NT2/D1 (cell line): Measurements from ENCODE around the gene VAV2.

Experiments used
- SUZ12 ChIP-seq: IDR thresholded peaks from 2 replicates; pipeline ENCODE4 v1.6.1; 2011; ENCODE audit not compliant: insufficient read length, insufficient read depth; ENCODE audit errors: extremely low read depth
- ZNF274 ChIP-seq: IDR thresholded peaks from 2 replicates; pipeline ENCODE4 v1.6.1; 2011; ENCODE audit warnings: mild to moderate bottlenecking, low read depth, low read length

DNA sequence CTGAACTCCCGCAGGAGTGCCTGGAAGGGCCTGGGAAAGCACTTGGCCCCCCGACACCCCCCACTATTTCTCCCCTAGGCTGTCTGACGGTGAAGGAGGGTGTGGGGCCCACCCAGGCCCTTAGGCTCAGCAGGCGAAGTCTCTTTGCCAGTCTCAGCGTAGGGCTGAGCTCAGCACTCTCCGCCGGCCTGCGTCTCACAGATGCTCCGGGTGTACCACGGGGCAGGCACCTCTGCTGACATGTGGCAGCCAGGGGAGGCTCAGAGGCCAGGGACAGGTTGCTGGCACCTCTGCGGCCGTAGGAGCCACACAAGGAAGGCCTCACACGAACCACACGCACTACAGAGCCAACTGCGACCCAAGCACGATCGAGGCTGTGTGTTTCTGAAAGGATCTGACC lies 114.2 kb downstream of the VAV2 start:
- TF ChIP-seq SUZ12 = no peak
- TF ChIP-seq ZNF274 = no peak
